HUES48 (cell line): ENCODE data around the gene SEC14L6.

Experiments
- H3K27ac ChIP-seq: one replicate; pipeline ENCODE4 v1.7.0; 2013; ENCODE audit warnings: low read depth, low read length, inconsistent platforms
- H3K27me3 ChIP-seq: 2 replicates; pipeline ENCODE4 v1.6.1; 2013; ENCODE audit warnings: mild to moderate bottlenecking, low read length; ENCODE audit not compliant: control insufficient read depth, insufficient read depth
- H3K36me3 ChIP-seq: 2 replicates; pipeline ENCODE4 v1.6.1; 2013; ENCODE audit warnings: low read length; ENCODE audit not compliant: control insufficient read depth, insufficient read depth
- H3K4me1 ChIP-seq: 2 replicates; pipeline ENCODE4 v1.6.1; 2013; ENCODE audit warnings: mild to moderate bottlenecking, low read length; ENCODE audit not compliant: control insufficient read depth, insufficient read depth
- H3K4me3 ChIP-seq: 2 replicates; pipeline ENCODE4 v1.5.1; 2013; ENCODE audit warnings: mild to moderate bottlenecking, low read depth, low read length
- H3K9ac ChIP-seq: 2 replicates; pipeline ENCODE4 v1.6.1; 2013; ENCODE audit warnings: mild to moderate bottlenecking, low read depth, low read length, moderate library complexity
- H3K9me3 ChIP-seq: 2 replicates; pipeline ENCODE4 v1.6.1; 2013; ENCODE audit warnings: low read length; ENCODE audit not compliant: control insufficient read depth, insufficient read depth

Gene SEC14L6

DNA sequence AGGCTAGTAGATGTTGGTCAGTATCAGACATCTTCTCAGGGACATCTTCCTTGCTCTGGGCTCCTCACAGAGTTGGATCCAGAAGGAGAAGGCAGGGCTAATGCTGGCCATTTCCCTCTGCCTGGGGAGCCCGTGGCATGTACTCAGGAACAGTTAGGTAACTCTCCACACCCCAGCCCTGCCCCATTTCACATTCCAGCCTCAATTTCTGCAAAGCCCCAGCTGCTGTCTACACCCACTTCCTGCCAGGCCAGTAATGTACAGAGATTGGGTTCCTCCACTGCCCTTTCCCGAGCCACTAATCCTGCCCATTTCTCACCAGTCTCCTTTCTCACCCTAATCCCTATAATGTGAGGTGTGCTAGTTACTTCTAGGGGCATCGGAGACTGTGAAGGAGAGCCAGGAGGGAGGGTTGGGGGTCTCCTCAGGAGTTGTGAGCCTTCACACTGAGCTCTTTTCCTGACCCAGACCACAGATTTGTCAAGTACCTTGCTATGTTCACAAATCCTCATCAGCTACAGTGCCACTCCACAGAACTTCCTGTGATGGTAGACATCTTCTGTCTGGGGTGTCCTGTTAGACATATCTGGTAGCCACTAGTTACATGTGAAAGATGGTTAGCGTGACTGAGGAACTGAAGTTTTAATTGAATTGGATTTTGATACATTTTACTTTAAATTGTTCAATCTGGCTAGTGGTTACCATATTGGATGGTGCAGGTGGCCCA, 73.4 kb downstream of the SEC14L6 start:
- no peak overlapping the region for H3K27ac ChIP-seq
- no peaks in the 10 kb centered on the region; the same call in 1 of the 2 replicates for H3K27me3 ChIP-seq
- no peak overlapping the region for H3K4me3 ChIP-seq
- no peaks in the 10 kb centered on the region for H3K36me3 ChIP-seq
- no peaks in the 10 kb centered on the region; the same call in 1 of the 2 replicates for H3K4me1 ChIP-seq
- no peaks in the 10 kb centered on the region for H3K9me3 ChIP-seq
- H3K9ac ChIP-seq, result no peak overlapping the region
